WTC11 (cell line): ENCODE data around the gene RAPGEF1. TPM values are rescaled to one million over a fixed set of nuclear protein-coding genes. Genes with fewer than 3 reads are reported as not detected.
A peak's percentile ranks its signal among the peaks of the same experiment; 100 is the strongest.

Experiments used
- ATAC-seq: fragments of 200-7000 bp; cut with Tn5 transposase; 2 replicates; pipeline ENCODE4 v1.10.0; 2021; ENCODE audit warnings: mild to moderate bottlenecking, moderate library complexity
- CTCF ChIA-PET: fragments of 300-600 bp; sonication (Branson Sonifier 250); formaldehyde crosslinking; loops from one replicate; lab custom pipeline; 2021; ENCODE audit warnings: antibody characterized with exemption; lab: Charles Lee
- POLR2A ChIA-PET: fragments of 350-600 bp; sonication (Branson Sonifier 250); formaldehyde crosslinking; loops from one replicate; lab custom pipeline; 2021; ENCODE audit warnings: antibody characterized with exemption; lab: Charles Lee
- DNase-seq: peaks from one replicate; pipeline ENCODE4 v3.0.0; 2021; ENCODE audit warnings: low spot score
- H3K27ac Mint-ChIP-seq: 2 replicates; pipeline ENCODE4 v1.8.0; 2021; ENCODE audit warnings: mixed read lengths
- H3K27me3 Mint-ChIP-seq: 2 replicates; pipeline ENCODE4 v1.8.0; 2021; ENCODE audit warnings: low read depth, mild to moderate bottlenecking, moderate library complexity, mixed read lengths
- H3K36me3 Mint-ChIP-seq: 2 replicates; pipeline ENCODE4 v1.8.0; 2021; ENCODE audit warnings: mixed read lengths
- H3K4me1 Mint-ChIP-seq: 2 replicates; pipeline ENCODE4 v1.8.0; 2022; ENCODE audit warnings: mixed read lengths
- H3K4me3 Mint-ChIP-seq: 2 replicates; pipeline ENCODE4 v1.8.0; 2021; ENCODE audit warnings: mild to moderate bottlenecking, moderate library complexity, mixed read lengths
- H3K9me3 Mint-ChIP-seq: 2 replicates; pipeline ENCODE4 v1.8.0; 2021; ENCODE audit warnings: mixed read lengths
- ATF6 ChIP-seq: sonication (generic); formaldehyde crosslinking; IDR thresholded peaks from 2 replicates; pipeline ENCODE4 v1.8.1; 2023; ENCODE audit warnings: mild to moderate bottlenecking, missing genetic modification reagents
- CBFB ChIP-seq: sonication (generic); formaldehyde crosslinking; IDR thresholded peaks from 2 replicates; pipeline ENCODE4 v1.8.1; 2022; ENCODE audit warnings: mild to moderate bottlenecking, low read depth, missing genetic modification reagents
- ETV6 ChIP-seq: sonication (generic); formaldehyde crosslinking; IDR thresholded peaks from 2 replicates; pipeline ENCODE4 v1.8.1; 2022; ENCODE audit warnings: mild to moderate bottlenecking, missing genetic modification reagents
- FOXJ3 ChIP-seq: sonication (generic); formaldehyde crosslinking; IDR thresholded peaks from 2 replicates; pipeline ENCODE4 v1.9.0; 2021; ENCODE audit warnings: missing genetic modification reagents, mild to moderate bottlenecking, borderline replicate concordance
- FOXK1 ChIP-seq: sonication (generic); formaldehyde crosslinking; IDR thresholded peaks from 2 replicates; pipeline ENCODE4 v1.8.0; 2022; ENCODE audit warnings: mild to moderate bottlenecking, moderate library complexity, missing genetic modification reagents
- FOXP1 ChIP-seq: sonication (generic); formaldehyde crosslinking; IDR thresholded peaks from 2 replicates; pipeline ENCODE4 v1.8.0; 2022; ENCODE audit warnings: missing genetic modification reagents, mild to moderate bottlenecking, moderate library complexity, borderline replicate concordance
- GABPB1 ChIP-seq: sonication (generic); formaldehyde crosslinking; IDR thresholded peaks from 2 replicates; pipeline ENCODE4 v1.8.1; 2023; ENCODE audit warnings: mild to moderate bottlenecking, missing genetic modification reagents
- GTF2I ChIP-seq: fragments of 250-450 bp; sonication (Bioruptor Pico); conservative IDR thresholded peaks from 2 replicates; pipeline ENCODE4 v1.4.0; 2021; ENCODE audit warnings: mild to moderate bottlenecking
- IRF1 ChIP-seq: sonication (generic); formaldehyde crosslinking; IDR thresholded peaks from 2 replicates; pipeline ENCODE4 v1.8.0; 2023; ENCODE audit warnings: missing genetic modification reagents
- KAT7 ChIP-seq: sonication (generic); formaldehyde crosslinking; IDR thresholded peaks from 2 replicates; pipeline ENCODE4 v1.8.1; 2023; ENCODE audit warnings: missing genetic modification reagents, mild to moderate bottlenecking, borderline replicate concordance
- NFE2L1 ChIP-seq: sonication (generic); formaldehyde crosslinking; IDR thresholded peaks from 2 replicates; pipeline ENCODE4 v1.8.1; 2023; ENCODE audit warnings: missing genetic modification reagents
- NFYB ChIP-seq: sonication (generic); formaldehyde crosslinking; conservative IDR thresholded peaks from 2 replicates; pipeline ENCODE4 v1.8.0; 2022; ENCODE audit warnings: low read depth, missing genetic modification reagents
- PRDM15 ChIP-seq: sonication (generic); formaldehyde crosslinking; IDR thresholded peaks from 2 replicates; pipeline ENCODE4 v1.8.0; 2022; ENCODE audit warnings: missing genetic modification reagents
- PRRX2 ChIP-seq: fragments of 250-450 bp; sonication (Bioruptor Pico); IDR thresholded peaks from 2 replicates; pipeline ENCODE4 v1.8.0; 2021; ENCODE audit warnings: mild to moderate bottlenecking
- RORB ChIP-seq: fragments of 250-450 bp; sonication (Bioruptor Pico); IDR thresholded peaks from 2 replicates; pipeline ENCODE4 v1.9.0; 2021; ENCODE audit warnings: mild to moderate bottlenecking
- TP53 ChIP-seq: sonication (generic); formaldehyde crosslinking; IDR thresholded peaks from 2 replicates; pipeline ENCODE4 v1.8.1; 2023; ENCODE audit warnings: mild to moderate bottlenecking, missing genetic modification reagents
- ZMAT4 ChIP-seq: fragments of 250-450 bp; sonication (Bioruptor Pico); IDR thresholded peaks from 2 replicates; pipeline ENCODE4 v1.9.0; 2021; ENCODE audit warnings: mild to moderate bottlenecking
- ZNF416 ChIP-seq: fragments of 250-450 bp; sonication (Bioruptor Pico); IDR thresholded peaks from 2 replicates; pipeline ENCODE4 v1.9.0; 2021; ENCODE audit warnings: mild to moderate bottlenecking, inconsistent platforms
- ZNF423 ChIP-seq: fragments of 250-450 bp; sonication (Bioruptor Pico); IDR thresholded peaks from 2 replicates; pipeline ENCODE4 v2.1.2; 2022; ENCODE audit warnings: mild to moderate bottlenecking, moderate library complexity
- ZNF512 ChIP-seq: sonication (generic); formaldehyde crosslinking; IDR thresholded peaks from 2 replicates; pipeline ENCODE4 v1.8.1; 2022; ENCODE audit warnings: missing genetic modification reagents, borderline replicate concordance
- ZSCAN18 ChIP-seq: fragments of 250-450 bp; sonication (Bioruptor Pico); IDR thresholded peaks from 2 replicates; pipeline ENCODE4 v2.1.2; 2022; ENCODE audit warnings: mild to moderate bottlenecking, moderate library complexity
- total RNA-seq: library from RNA; stranded (reverse); gene quantifications from 3 replicates; pipeline ENCODE4 v1.2.3, GENCODE V29; 2021

RAPGEF1 gene
- total RNA-seq, 1 experiment from 2014 or later = 66.2 TPM

- no peak for TF ChIP-seq ZSCAN18 (CRISPR knock-in tag)
These were observed 103.3 kb downstream of the RAPGEF1 start (continued) for GRCh38 chr9:131636593-131636992.

GRCh38 chr9:131635892-131636291 lies 104.0 kb downstream of the RAPGEF1 start:
- CTCF ChIA-PET = interaction anchor here (1.3 kb wide), 1 partner anchor 44 kb away, joined by 4 read pairs; no protein-coding TSS in a partner anchor
- DNase-seq (no peak), ATAC-seq (no peak)
- H3K4me1 Mint-ChIP-seq = peaks cover 23% of the 10 kb centered on the region
- TF ChIP-seq KAT7 (CRISPR knock-in tag) = no peak
- TF ChIP-seq NFE2L1 (CRISPR knock-in tag) = no peak
- no peak for TF ChIP-seq RORB (CRISPR knock-in tag)
- no peak for TF ChIP-seq PRRX2
- TF ChIP-seq ZMAT4 (CRISPR knock-in tag) = no peak
- no peak for TF ChIP-seq ZNF512
- no peak for TF ChIP-seq GABPB1 (CRISPR knock-in tag)
- TF ChIP-seq IRF1 = no peak
- TF ChIP-seq ZNF416 = no peak
- TF ChIP-seq ETV6 (CRISPR knock-in tag) = no peak
- no peak for TF ChIP-seq PRDM15 (CRISPR knock-in tag)
- no peak for TF ChIP-seq TP53 (CRISPR knock-in tag)
- POLR2A ChIA-PET = interaction anchor here (0.6 to 0.7 kb wide), 2 partner anchors 37 to 61 kb away, joined by 4 to 5 read pairs; no protein-coding TSS in a partner anchor
- peaks cover 17% of the 10 kb centered on the region for H3K36me3 Mint-ChIP-seq
- H3K4me3 Mint-ChIP-seq = no peak overlapping the region
- H3K27me3 Mint-ChIP-seq = no peaks in the 10 kb centered on the region
- no peaks in the 10 kb centered on the region for H3K9me3 Mint-ChIP-seq
- H3K27ac Mint-ChIP-seq = no peak overlapping the region

- H3K4me1 Mint-ChIP-seq = peaks cover 24% of the 10 kb centered on the region
- ChIA-PET POLR2A (interaction anchor here (0.7 kb wide), 1 partner anchor 62 kb away, joined by 4 read pairs; no protein-coding TSS in a partner anchor), CTCF (interaction anchor here (0.8 to 1.3 kb wide), 2 partner anchors 44 to 534 kb away, joined by 3 to 4 read pairs; no protein-coding TSS in a partner anchor)
- H3K36me3 Mint-ChIP-seq = peaks cover 17% of the 10 kb centered on the region
- H3K4me3 Mint-ChIP-seq = no peak overlapping the region
- no peaks in the 10 kb centered on the region for H3K27me3 Mint-ChIP-seq
- DNase-seq (no peak), ATAC-seq (peak; percentile 71)
- H3K9me3 Mint-ChIP-seq = no peaks in the 10 kb centered on the region
- peak overlapping the region; percentile 16; the same call in 1 of the 2 replicates for H3K27ac Mint-ChIP-seq
- no peak for TF ChIP-seq CBFB (CRISPR knock-in tag)
- no peak for TF ChIP-seq RORB (CRISPR knock-in tag)
- no peak for TF ChIP-seq GTF2I (CRISPR knock-in tag)
- no peak for TF ChIP-seq FOXP1 (CRISPR knock-in tag)
- TF ChIP-seq FOXK1 (CRISPR knock-in tag) = no peak
- TF ChIP-seq ATF6 (CRISPR knock-in tag) = no peak
- TF ChIP-seq NFYB (CRISPR knock-in tag) = no peak
- no peak for TF ChIP-seq FOXJ3
- TF ChIP-seq ZNF423 (CRISPR knock-in tag) = no peak
These were observed 104.6 kb downstream of the RAPGEF1 start for GRCh38 chr9:131635285-131635684.
